ENCODE results near the gene ANKRD55. TPM values are rescaled to one million over a fixed set of nuclear protein-coding genes. Genes with fewer than 3 reads are reported as not detected.
"Not testable (repeated sequence)": the region's sequence is repeated elsewhere in the genome, so short reads cannot be mapped to it uniquely, and the experiment has no call there.

The ANKRD55 gene
- total RNA-seq, 2 experiments from 2014 or later = 0.23 to 0.50 TPM

GRCh38 chr5:56203936-56204335, 29.2 kb downstream of the ANKRD55 start:
- DNase-seq, H3K9me3 Mint-ChIP-seq, H3K27ac Mint-ChIP-seq, H3K36me3 Mint-ChIP-seq, H3K4me3 Mint-ChIP-seq, H3K27me3 Mint-ChIP-seq: not testable (repeated sequence)
- peaks cover 12% of the 10 kb centered on the region for H3K4me1 Mint-ChIP-seq

GRCh38 chr5:56202483-56202882, 30.6 kb downstream of the ANKRD55 start:
- Mint-ChIP-seq H3K4me1 (peaks cover 12% of the 10 kb centered on the region), H3K27me3 (no peaks in the 10 kb centered on the region), H3K4me3 (no peak overlapping the region), H3K36me3 (no peaks in the 10 kb centered on the region), H3K27ac (no peak overlapping the region), H3K9me3 (peaks cover 2% of the 10 kb centered on the region)
- no peak for DNase-seq

- DNase-seq, H3K36me3 Mint-ChIP-seq, H3K9me3 Mint-ChIP-seq, H3K27ac Mint-ChIP-seq, H3K27me3 Mint-ChIP-seq, H3K4me3 Mint-ChIP-seq: not testable (repeated sequence)
- peaks cover 12% of the 10 kb centered on the region for H3K4me1 Mint-ChIP-seq
Measured at GRCh38 chr5:56201762-56202261, 31.3 kb downstream of the ANKRD55 start.

GRCh38 chr5:56200971-56201666, 32.0 kb downstream of the ANKRD55 start:
- Mint-ChIP-seq H3K27ac (no peak overlapping the region), H3K4me3 (no peak overlapping the region), H3K9me3 (peaks cover 2% of the 10 kb centered on the region), H3K36me3 (no peaks in the 10 kb centered on the region), H3K4me1 (peaks cover 12% of the 10 kb centered on the region), H3K27me3 (no peaks in the 10 kb centered on the region)
- DNase-seq = peak; percentile 52

- H3K4me1 Mint-ChIP-seq = peaks cover 6% of the 10 kb centered on the region
- no peak overlapping the region for H3K27ac Mint-ChIP-seq
- H3K9me3 Mint-ChIP-seq = no peaks in the 10 kb centered on the region
- H3K4me3 Mint-ChIP-seq = no peak overlapping the region
- H3K27me3 Mint-ChIP-seq = no peaks in the 10 kb centered on the region
- H3K36me3 Mint-ChIP-seq = no peaks in the 10 kb centered on the region
- DNase-seq = no peak
Measured at GRCh38 chr5:56195016-56195415, 38.1 kb downstream of the ANKRD55 start.

GRCh38 chr5:56192246-56192645, 40.9 kb downstream of the ANKRD55 start:
- H3K27me3 Mint-ChIP-seq = no peaks in the 10 kb centered on the region
- H3K9me3 Mint-ChIP-seq = no peaks in the 10 kb centered on the region
- H3K4me1 Mint-ChIP-seq = peaks cover 6% of the 10 kb centered on the region
- no peaks in the 10 kb centered on the region for H3K36me3 Mint-ChIP-seq
- no peak overlapping the region for H3K4me3 Mint-ChIP-seq
- no peak overlapping the region for H3K27ac Mint-ChIP-seq
- DNase-seq = no peak

GRCh38 chr5:56191656-56192055, 41.5 kb downstream of the ANKRD55 start:
- H3K4me1 Mint-ChIP-seq = peaks cover 6% of the 10 kb centered on the region
- no peaks in the 10 kb centered on the region for H3K27me3 Mint-ChIP-seq
- H3K36me3 Mint-ChIP-seq = no peaks in the 10 kb centered on the region

GRCh38 chr5:56190497-56190896, 42.6 kb downstream of the ANKRD55 start:
- Mint-ChIP-seq H3K4me1 (peaks cover 6% of the 10 kb centered on the region), H3K27me3 (no peaks in the 10 kb centered on the region), H3K4me3 (no peak overlapping the region), H3K36me3 (no peaks in the 10 kb centered on the region), H3K9me3 (no peaks in the 10 kb centered on the region), H3K27ac (no peak overlapping the region)
- no peak for DNase-seq

More at GRCh38 chr5:56191656-56192055, 41.5 kb downstream of the ANKRD55 start:
- Mint-ChIP-seq H3K4me3 (no peak overlapping the region), H3K27ac (no peak overlapping the region), H3K9me3 (no peaks in the 10 kb centered on the region)
- DNase-seq = no peak

GRCh38 chr5:56185768-56186311, 47.3 kb downstream of the ANKRD55 start:
- Mint-ChIP-seq H3K27me3 (no peaks in the 10 kb centered on the region), H3K4me1 (peaks cover 10% of the 10 kb centered on the region), H3K9me3 (no peaks in the 10 kb centered on the region), H3K27ac (no peak overlapping the region), H3K36me3 (no peaks in the 10 kb centered on the region), H3K4me3 (no peak overlapping the region)
- DNase-seq = no peak

- Mint-ChIP-seq H3K27me3 (no peaks in the 10 kb centered on the region), H3K36me3 (no peaks in the 10 kb centered on the region), H3K4me3 (no peak overlapping the region), H3K4me1 (peaks cover 4% of the 10 kb centered on the region), H3K9me3 (no peaks in the 10 kb centered on the region), H3K27ac (no peak overlapping the region)
- DNase-seq = no peak
Measured at GRCh38 chr5:56183506-56183905, 49.6 kb downstream of the ANKRD55 start.

- Mint-ChIP-seq H3K27me3 (no peaks in the 10 kb centered on the region), H3K9me3 (no peaks in the 10 kb centered on the region), H3K36me3 (no peaks in the 10 kb centered on the region), H3K27ac (no peak overlapping the region), H3K4me1 (peaks cover 7% of the 10 kb centered on the region), H3K4me3 (no peak overlapping the region)
- DNase-seq = no peak
Measured at GRCh38 chr5:56179442-56179841, 53.7 kb downstream of the ANKRD55 start.

- no peaks in the 10 kb centered on the region for H3K9me3 Mint-ChIP-seq
- no peak overlapping the region for H3K4me3 Mint-ChIP-seq
- H3K36me3 Mint-ChIP-seq = no peaks in the 10 kb centered on the region
- H3K27ac Mint-ChIP-seq = no peak overlapping the region
- H3K4me1 Mint-ChIP-seq = peaks cover 7% of the 10 kb centered on the region
- no peaks in the 10 kb centered on the region for H3K27me3 Mint-ChIP-seq
- no peak for DNase-seq
Measured at GRCh38 chr5:56178823-56179222, 54.3 kb downstream of the ANKRD55 start.

GRCh38 chr5:56176871-56177533, 56.1 kb downstream of the ANKRD55 start:
- no peaks in the 10 kb centered on the region for H3K27me3 Mint-ChIP-seq
- no peak for DNase-seq

GRCh38 chr5:56176155-56176798, 56.9 kb downstream of the ANKRD55 start:
- no peak overlapping the region for H3K27ac Mint-ChIP-seq
- H3K36me3 Mint-ChIP-seq = no peaks in the 10 kb centered on the region
- no peaks in the 10 kb centered on the region for H3K27me3 Mint-ChIP-seq
- H3K4me1 Mint-ChIP-seq = peaks cover 14% of the 10 kb centered on the region
- no peaks in the 10 kb centered on the region for H3K9me3 Mint-ChIP-seq
- DNase-seq = no peak
- H3K4me3 Mint-ChIP-seq = no peak overlapping the region

More at GRCh38 chr5:56176871-56177533, 56.1 kb downstream of the ANKRD55 start:
- Mint-ChIP-seq H3K4me3 (no peak overlapping the region), H3K27ac (no peak overlapping the region), H3K9me3 (no peaks in the 10 kb centered on the region), H3K4me1 (peaks cover 12% of the 10 kb centered on the region), H3K36me3 (no peaks in the 10 kb centered on the region)

GRCh38 chr5:56175488-56175887, 57.6 kb downstream of the ANKRD55 start:
- H3K4me3 Mint-ChIP-seq = no peak overlapping the region
- H3K27ac Mint-ChIP-seq = no peak overlapping the region
- H3K4me1 Mint-ChIP-seq = peaks cover 14% of the 10 kb centered on the region
- no peak for DNase-seq
- no peaks in the 10 kb centered on the region for H3K9me3 Mint-ChIP-seq
- no peaks in the 10 kb centered on the region for H3K27me3 Mint-ChIP-seq
- H3K36me3 Mint-ChIP-seq = no peaks in the 10 kb centered on the region
